ENCODE measurements around the gene TIMM21.

Gene TIMM21

GRCh38 chr18:74148543-74149070 lies 284 bp downstream of the TIMM21 start:
- no peak for DNase-seq

- no peak for DNase-seq
These were observed 1.6 kb downstream of the TIMM21 start for GRCh38 chr18:74149878-74150277.

- no peak for DNase-seq
These were observed 3.9 kb downstream of the TIMM21 start for GRCh38 chr18:74152270-74152669.

DNA sequence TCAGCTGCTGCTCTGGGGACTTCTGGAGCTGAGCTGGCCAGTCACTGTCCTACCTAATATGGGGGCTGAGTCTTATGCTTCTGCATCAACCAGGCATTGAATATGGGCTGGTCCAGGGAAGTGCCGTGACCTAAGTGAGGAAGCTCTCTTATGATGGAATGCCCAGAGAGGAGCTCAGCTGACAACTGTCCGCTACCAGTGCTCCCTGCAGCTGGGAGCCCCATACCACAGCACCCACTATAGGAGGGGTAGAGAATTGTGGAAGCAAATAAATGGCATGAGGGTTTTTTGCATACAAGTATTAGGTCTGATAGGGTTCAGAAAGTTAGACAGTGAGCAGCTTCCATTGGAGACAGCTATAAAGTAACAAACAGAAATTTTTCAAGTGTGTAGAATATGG lies 4.5 kb downstream of the TIMM21 start:
- no peak for DNase-seq

DNA sequence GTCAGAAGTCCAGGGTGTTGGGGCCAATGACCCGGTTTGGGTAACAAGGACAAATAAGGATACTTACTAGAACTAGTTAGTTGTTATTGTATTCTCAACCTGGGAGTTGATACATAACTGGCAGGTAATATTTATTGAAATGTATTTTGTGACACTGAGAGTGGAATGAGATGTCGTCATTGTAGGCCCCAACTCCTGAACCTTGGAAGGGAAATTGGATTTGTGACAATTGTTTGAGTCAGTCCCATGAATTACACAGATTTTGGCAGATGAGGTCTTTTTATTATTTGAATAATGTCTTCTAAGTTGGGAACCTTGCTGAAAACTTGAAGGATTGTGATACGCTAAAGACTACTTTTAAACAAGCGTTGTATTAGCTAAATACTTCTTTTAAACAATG lies 5.1 kb downstream of the TIMM21 start:
- DNase-seq: no peak

GRCh38 chr18:74153793-74154192 lies 5.5 kb downstream of the TIMM21 start:
- no peak for DNase-seq

GRCh38 chr18:74154716-74155115 lies 6.4 kb downstream of the TIMM21 start:
- no peak for DNase-seq

DNA sequence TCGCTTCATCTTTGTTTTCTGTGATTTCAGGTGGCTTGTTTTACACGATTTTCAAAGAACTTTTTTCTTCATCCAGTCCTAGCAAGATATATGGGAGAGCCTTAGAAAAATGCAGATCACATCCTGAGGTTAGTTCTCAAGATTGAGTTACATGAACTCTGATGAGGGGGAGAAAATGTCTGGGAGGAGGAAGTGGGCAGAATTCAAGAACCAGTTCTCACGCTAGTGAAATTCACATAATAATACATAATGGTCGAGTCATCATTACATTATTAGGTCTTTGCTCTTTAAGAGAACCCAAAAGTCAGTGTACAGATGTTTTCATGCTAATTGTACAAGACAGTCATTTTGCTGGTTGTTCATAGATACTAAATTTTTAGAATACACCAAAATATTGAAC lies 7.0 kb downstream of the TIMM21 start:
- no peak for DNase-seq

DNA sequence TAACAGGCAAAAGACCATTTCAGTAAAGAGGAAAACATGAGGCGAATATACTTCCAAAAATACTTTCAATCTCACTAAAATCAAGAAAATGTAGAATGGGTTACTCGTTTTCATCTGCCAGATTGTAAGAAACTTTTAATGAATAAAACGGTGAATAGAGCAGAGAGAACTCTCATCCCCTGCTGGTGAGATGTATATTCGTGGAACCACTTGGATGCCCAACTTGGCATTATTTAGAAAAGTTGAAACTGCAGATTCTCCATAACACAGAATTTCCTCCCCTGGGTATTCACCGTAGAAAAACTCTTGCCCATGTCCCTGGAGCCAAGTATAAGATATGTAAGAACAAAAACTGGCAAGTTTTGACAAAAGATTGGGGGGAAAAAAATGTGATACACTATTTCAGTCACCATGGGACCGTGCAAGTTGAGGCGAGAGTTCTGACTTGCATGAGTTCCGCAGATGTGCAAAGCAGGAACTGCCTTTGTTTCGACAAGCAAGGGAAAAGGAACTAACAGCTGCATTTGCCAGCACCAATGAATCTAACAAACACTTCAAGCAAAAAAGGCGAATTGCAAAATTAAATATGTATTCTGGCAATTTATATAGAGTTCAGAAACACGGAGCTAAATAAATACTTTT lies 14.8 kb downstream of the TIMM21 start:
- no peak for DNase-seq

GRCh38 chr18:74166386-74166785 lies 18.1 kb downstream of the TIMM21 start:
- no peak for DNase-seq

- DNase-seq: peak; percentile 67
These were observed 23.7 kb downstream of the TIMM21 start for GRCh38 chr18:74171910-74172606.

- DNase-seq: peak; percentile 9
These were observed 24.5 kb downstream of the TIMM21 start for GRCh38 chr18:74172697-74173433.

DNA sequence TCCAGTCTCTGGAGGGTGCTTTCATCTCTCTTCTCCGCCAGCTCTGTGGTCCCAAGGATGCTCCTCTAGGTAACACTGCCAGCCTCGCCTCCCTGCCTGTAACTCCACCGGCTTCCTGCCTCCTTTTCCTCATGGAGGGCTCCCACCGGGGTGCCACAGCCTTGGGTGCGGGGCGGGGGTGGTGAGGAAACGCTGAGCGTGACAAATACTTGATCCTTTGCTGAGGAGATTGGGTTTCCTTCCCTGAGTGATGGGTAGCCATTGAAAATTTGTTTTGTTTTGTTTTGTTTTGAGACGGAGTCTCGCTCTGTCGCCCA lies 25.1 kb downstream of the TIMM21 start:
- DNase-seq: no peak

DNA sequence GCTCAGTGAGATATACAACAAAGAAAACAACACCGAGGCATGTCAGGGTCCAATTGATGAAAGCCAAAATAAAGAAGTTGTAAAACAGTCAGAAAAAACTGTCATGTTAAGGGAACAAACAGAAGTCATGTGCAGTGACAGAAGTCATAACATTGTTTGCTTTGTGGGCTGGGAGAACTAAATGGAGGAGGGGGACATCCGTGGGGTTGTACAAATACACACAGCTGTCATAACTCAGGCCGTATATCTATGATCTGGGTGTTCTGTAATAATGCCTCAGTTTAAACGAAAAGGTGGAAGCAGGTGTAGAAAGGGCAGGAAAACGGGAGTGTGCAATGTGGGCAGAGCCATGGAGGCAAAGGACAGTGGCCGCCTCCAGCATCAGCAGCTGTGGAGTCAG lies 27.3 kb downstream of the TIMM21 start:
- no peak for DNase-seq

DNA sequence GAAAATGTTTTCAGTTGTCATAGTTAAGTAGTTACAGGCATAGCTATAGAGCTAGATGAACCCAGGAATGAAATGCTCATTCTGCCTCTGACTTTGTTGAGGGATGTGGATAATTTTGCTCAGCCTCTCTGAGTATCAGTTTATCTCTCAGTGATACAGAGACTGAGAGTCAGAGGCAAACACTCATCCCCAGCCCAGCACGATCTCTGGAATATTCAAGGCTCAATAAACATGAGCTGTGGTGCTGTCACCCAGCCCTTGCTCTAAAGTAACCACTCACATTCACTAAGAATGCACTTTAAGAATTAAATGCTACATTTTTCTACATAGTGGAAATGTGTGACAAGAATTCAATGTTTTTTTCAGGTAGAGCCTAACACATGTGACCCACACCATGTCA lies 30.6 kb downstream of the TIMM21 start:
- no peak for DNase-seq

GRCh38 chr18:74179623-74180199 lies 31.4 kb downstream of the TIMM21 start:
- no peak for DNase-seq

DNA sequence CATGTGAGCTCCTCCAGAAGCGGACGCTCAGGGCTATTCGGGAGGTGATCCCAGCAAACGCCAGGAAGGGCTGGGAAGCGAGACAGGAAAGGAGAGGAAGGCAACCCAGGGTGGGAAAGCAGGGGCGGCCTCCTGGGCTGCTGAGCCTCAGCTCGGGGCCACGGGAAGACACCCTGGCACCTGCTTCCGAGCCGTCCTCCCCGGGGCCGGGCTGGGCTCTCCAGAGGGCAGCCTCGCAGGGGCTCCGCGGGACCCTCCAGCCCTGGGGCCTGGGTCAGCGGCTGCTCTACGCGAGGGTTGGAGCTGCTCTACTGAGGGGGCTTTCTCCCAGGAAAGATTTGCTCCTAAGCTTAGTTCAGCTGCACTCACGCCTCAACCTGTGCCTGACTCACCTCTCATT lies 34.0 kb downstream of the TIMM21 start:
- DNase-seq: no peak

DNA sequence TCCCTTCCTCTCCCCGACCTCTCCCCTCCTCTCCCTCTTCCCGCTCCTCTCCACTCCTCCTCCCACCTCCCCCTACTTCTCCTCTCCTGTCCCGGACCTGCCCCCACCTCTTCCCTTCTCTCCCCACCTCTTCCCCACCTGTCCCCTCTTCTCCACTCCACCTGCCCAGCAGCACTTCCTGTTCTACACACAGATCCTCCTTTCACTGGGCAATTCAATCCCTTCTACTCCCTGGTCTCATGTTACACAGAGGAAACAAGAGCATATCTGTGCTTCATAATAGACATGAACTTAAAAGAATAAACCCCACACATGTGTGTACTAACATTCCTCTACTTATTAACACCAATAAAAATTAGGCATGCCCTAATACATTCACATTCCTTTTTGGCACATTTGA lies 34.8 kb downstream of the TIMM21 start:
- no peak for DNase-seq

- DNase-seq: no peak
These were observed 36.6 kb downstream of the TIMM21 start for GRCh38 chr18:74184875-74185274.

DNA sequence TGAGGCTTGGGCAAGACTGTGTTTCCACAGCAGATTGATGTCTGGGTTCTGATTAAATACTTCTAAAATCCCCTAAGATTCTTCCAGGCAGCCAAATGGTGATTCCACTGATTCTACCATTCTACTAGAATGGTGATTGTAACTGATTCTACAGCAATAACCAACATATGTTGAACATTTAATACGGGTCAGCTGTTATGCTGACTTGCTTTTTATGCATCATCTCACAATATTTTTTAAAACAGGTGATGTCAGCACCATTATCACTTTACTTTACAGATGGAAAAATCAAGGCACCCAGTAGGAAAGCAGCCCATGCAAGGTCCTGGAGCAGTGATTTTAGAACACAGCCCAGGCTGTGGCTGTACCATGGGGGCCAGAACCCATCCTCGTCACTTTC lies 37.5 kb downstream of the TIMM21 start:
- no peak for DNase-seq

DNA sequence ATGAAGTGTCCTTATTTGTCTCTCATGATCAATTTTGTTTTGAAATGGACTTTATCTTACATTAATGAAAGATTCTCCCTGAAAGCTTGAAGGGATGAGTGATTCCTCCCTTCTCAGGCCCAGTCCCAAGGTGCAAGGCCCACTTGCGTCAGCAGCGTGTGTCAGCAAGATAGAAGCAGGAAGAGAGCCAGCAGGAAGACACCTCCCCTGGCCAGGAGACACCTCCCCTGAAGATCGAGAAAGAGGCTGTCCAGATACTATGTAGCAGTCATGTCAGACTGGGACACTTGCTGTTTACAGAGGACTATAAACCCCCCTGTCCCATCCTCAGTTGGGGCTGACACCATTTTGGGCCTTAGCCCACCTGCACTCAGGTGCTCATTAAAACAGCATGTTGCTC lies 38.3 kb downstream of the TIMM21 start:
- no peak for DNase-seq

DNA sequence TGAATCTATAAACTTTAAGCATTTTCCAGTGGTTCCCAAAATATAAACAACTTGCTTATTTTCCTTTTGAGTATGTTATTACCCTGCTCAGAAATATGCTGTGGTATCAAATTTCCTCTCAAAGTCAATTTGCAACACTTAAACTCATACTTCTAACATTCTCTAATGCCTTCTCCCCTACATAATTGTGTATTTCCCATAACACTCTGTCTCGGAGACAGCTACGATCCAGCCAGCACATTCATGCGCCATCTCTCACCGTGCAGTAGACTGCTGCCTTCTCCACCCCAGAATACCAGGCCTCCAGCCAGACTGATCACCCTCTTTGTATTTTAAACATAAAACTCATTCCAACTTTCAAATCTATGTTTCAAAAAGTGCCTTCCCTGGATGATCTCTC lies 41.8 kb downstream of the TIMM21 start:
- no peak for DNase-seq

DNA sequence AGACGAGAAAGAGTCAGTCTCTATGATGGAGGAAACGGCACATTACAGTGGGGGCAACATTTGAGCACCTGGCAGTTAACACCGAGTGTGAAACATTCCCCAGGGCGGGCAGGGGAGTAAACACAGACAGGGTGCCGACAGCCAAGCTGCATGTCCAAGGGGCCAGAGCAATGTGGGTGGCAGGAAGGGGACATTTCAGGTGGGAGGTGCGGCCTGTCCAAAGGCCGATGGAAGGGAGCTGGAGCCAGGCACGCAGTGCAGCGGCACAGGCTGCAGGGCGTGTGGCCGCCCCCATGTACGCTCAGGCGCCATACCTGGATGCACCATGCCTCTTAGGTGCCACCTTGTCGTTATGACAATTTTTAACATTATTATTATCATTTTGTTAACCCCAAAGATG lies 43.3 kb downstream of the TIMM21 start:
- no peak for DNase-seq

DNA sequence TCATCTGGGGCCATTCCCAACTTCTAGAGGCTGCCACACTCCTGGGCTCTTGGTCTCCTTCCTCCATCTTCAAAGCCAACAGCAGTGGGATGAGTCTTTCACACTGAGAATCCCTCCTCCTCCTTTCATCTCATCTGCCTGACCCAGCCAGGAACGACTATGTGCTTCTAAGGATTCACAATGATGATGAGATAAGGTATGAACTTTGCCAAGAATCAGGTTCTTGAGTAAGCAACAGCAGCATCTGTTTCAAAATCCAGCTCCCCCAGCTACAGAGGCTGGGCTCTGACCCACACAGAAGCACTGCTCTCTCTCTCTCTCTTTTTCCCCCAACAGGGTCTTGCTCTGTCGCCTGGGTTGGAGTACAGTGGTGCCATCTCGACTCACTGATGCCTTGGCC lies 46.4 kb downstream of the TIMM21 start:
- DNase-seq: no peak

Measured in OCI-M1 (cell line).